HG03064 (cell line): ENCODE data around the gene STARD4.

Source experiments
- ATAC-seq: cut with Tn5 transposase; IDR thresholded peaks from one replicate; pipeline ENCODE4 v1.9.1; 2021; ENCODE audit warnings: low read depth; ENCODE audit not compliant: unreplicated experiment

The STARD4 gene

DNA sequence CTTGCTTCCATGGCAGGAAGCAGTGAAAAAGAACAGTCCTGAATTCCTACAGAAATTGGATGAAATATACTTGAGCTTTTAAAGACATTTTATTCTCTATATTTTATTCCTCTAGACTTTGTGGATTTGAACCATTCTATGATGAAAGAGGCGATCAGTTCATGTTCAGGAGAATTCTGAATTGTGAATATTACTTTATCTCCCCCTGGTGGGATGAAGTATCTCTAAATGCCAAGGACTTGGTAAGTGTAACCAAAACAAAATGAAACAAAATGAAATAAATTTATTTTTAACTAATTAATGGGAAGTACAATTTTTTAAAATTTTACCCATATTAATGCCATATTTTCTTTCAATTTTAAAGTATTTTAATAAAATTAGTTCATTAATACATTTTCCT is 34.1 kb downstream of the STARD4 start:
- ATAC-seq, result no peak

DNA sequence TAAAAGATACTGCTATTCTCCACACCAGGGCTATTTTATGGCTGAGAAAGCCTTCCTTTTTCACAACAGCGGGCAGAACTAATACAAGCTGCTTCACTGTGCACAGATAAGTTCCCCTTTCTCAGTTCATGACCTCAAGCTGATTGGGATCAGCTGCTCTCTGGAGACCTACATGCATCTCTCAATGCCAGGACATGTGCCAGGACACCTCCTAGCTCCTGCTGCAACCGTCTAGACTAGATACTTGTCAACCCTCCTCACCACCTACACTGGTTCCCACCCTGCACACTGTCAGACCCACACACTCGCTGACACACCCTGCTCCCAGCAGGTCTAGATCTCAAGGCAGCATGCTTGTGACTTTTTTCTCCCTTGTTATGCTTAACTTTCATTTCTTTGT is 39.8 kb downstream of the STARD4 start:
- peak; percentile 63 for ATAC-seq

DNA sequence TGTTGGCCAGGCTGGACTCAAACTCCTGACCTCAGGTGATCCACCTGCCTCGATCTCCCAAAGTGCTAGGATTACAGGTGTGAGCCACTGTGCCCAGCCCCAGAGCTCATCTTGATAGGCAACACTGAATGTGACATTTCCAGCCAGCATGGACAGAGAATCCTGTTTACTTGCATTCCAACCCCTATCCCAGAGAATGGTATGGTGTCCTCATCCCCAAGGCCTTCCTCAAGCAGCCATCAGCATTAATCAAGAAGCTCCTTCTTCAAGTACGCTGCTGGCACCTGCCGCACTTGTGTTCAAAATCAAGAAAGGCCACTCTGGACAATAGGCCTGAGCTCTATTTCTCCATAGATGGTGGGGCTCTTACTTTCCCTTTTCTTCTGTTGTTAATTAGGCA is 40.2 kb downstream of the STARD4 start:
- peak; percentile 18 for ATAC-seq

DNA sequence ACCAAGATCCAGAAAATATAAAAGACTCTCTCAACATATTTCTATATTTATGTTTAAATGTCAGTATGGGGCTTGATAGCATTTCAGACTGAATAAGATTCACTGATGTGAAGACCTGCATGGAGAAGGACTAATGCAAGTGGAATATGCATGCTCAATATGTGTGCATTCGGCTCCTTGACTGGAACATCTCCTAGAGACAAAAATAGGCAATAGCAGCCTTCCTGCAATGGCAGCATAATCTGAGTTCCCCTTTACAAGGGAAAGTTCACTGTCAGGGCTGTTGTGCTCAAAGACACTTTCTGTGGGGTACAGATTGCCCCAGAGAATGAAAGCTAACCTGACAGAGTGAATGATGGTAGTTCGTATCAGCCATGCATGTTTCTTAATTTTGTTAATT is 42.4 kb downstream of the STARD4 start:
- ATAC-seq, result no peak

DNA sequence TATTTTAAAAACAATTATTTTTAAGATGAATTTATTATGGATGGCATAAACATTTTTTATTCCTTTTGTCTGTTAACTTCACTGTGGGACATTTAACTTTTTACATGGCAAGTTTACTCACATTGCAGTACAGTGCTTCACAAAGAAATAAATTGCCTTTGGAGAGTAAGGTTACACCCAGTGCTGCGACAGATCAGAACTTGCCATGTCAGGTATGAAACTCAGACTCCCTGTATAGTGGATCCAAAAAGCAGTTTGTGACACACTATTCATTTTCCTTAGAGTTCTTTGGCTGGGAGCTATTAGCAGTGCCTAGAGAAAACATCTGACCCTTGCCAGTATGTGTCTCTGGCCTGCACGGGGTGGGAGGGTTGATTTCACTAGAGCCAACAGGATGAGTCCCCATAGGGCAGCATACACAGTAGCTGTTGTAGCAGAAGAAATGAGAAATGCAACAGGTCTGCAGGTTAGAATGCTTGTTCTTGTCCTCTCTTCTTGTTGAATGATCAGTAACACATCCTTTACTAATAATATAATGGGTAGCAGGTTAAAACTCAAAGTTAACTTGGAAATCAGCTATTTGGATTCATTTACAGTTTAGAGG is 42.9 kb downstream of the STARD4 start:
- ATAC-seq, result no peak

DNA sequence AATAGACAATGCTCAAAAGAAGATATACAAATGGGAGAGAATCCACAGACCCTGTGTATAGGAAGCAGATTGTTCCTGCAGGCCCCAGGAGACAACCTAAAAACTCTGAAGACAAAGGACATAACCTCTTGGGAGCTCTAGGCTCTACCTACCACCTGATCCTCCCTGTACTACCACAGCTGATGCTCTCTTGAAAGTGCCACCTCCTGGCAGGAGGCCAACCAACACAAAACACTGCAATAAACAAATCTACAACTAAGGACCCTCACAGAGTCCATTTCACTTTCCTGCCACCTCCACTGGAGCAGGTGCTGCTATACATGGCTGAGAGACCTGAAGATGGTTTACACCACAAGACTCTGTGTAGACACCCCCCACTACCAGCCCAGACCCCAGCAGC is 49.0 kb downstream of the STARD4 start:
- no peak for ATAC-seq

DNA sequence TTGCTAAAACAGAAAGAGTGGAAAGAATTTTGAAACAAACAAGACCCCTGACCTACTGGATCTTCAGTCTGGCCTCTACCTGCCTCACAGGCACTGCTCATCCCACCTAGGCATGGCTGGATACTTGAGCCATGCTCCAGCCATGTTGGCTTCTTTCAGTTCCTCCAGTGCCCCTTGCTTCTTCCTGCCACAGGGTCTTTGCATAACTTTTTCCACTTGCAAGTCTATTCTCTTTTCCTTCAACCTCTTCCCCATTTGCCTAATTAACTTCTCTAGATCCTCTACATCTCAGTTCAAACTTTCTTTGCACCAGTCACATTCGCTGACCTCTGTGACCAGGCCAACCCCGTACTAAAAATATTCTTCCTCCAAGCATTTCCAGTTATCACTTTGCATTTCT is 50.4 kb downstream of the STARD4 start:
- no peak for ATAC-seq

DNA sequence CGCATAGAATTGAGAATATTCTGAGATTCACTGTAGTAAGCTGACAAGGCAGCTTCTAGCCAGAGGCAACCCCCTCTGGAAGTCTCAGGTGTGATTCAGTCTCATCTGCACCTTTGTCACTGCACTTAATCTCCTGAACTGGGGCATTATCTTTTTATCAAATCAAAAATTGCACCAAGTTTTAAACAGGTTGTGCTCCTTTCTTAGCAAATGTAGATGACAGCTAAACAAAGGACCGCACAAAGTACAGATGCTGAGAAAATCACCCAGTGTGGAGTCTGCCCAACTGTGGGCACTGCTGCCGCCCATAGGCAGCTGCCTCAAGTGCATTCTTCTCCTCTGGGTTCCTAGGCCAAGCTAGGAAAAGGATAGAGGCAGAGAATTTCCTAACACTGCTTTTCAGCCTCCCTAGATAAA is 51.1 kb downstream of the STARD4 start:
- ATAC-seq, result no peak

DNA sequence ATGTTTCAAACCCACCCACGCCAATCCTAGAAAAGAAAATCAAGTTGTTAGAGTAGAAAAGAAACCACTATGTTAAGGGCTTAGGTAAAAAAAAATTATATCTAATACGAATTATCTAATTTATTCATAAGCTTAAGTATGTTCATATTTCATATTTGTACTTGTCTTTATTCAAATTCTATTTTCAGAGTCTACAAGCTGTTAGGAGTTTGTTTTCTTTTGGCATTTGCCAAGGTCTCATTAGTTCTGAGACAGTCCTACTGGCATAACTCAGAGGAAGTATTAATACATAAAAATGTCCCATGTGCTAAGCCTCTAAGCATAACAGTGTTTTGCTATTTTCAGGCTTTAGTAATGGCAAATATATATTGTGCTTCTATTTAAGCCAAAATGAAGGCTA is 57.6 kb downstream of the STARD4 start:
- ATAC-seq, result no peak

DNA sequence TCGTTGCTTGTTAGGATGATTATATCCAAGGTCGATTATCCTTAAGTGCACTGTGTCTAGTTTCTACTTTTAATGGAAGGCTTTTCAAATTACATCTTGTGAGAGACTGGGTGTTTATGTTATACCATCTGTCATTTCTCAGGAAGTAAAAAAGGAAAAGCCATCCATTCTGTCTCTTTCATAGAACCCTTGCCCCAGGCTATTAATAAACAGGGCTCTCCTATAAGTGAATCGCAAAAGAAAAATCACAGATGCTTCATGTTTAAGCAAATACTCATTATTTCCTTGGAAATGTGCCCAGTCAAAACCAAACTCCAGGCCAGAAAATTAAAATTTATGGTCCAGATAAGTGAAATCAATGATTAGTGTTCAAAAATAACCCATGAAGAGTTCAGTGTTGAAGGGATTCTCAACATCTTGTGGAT is 58.1 kb downstream of the STARD4 start:
- ATAC-seq, result no peak

DNA sequence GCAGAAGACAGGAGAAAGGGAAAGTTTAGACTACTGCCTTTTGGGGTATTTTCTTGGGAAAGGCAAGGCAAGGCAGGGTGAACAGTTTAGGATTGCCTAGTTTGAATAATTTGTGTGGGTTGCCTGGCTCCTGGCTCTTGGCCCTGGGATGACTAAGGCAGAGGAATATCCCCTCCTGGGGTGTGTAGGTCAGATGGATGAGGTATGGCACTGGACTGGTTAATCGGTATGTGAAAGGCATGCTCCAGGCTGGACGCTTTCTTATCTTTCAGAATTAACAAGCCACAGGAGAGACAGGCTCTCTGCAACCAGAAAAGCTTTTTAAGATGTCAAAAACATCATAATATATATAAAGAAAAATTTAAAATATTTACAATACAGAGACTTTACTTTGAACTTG is 58.6 kb downstream of the STARD4 start:
- ATAC-seq, result no peak

DNA sequence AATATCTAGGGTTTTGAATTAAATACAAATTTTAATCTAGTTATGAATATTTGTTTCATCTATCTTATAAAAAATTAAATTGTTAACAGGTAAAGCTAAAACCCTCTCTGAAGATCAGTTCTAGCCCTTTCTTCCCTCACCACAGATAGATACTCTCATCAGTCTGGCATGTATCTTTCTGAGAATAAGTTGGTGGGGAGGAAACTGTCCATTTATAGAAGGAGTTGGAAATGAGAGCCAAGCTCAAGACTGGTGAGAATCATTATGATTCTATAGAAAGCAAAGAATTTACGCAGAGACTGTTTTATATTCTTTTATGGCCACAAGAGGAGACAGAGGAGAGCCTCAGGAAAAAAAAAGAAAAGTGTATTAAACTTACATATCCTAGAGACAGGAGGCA is 59.0 kb downstream of the STARD4 start:
- no peak for ATAC-seq

DNA sequence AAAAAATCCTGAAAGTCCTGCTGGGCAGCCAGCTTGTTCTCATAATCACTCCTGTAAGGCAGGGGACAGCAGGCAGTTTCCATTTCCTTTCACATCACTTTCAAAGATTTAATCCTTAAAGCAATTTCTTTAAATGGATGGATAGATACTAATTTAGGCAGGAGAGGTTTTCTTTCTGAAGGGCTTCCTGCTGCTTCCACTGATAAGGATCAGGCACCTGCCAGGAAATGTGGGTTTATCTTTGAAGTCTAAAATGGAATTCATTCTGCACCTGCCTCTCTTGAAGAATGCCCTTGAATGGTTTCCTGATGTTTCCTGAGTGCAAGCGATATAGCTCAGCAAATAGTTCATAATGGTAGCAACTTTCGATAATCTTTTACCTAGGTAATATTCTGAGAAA is 64.5 kb downstream of the STARD4 start:
- no peak for ATAC-seq

DNA sequence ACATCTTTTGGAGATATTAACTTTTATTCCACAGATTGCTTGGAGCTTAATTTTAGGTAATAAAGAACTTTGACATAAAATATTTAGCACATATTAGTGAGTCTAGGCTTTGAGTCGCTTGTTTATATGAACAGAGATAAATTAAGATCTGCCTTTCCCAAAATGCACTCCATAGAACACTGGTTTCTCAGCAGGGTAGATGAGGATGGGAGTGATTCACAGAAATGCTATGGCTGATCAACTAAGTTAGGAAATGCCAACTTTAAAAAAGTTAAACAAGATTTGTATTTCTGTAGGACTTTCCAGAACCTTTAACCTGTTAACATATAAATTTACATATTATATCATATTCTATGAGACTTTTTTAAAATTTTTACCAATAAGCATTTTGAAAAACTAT is 65.2 kb downstream of the STARD4 start:
- ATAC-seq, result no peak
